Neuron (in vitro differentiated cells): Measurements from ENCODE around the gene HMG20B.

Experiments
- H2AFZ ChIP-seq: one replicate; pipeline ENCODE4 v1.6.1; 2013; ENCODE audit warnings: low read depth, mild to moderate bottlenecking, inconsistent platforms, low read length, moderate library complexity
- H3K27me3 ChIP-seq: one replicate; pipeline ENCODE4 v1.6.1; 2013; ENCODE audit warnings: low read length; ENCODE audit not compliant: insufficient read depth
- H3K36me3 ChIP-seq: one replicate; pipeline ENCODE4 v1.6.1; 2013; ENCODE audit warnings: low read length; ENCODE audit not compliant: insufficient read depth
- H3K4me1 ChIP-seq: one replicate; pipeline ENCODE4 v1.6.1; 2013; ENCODE audit warnings: low read length; ENCODE audit not compliant: insufficient read depth
- H3K4me3 ChIP-seq: 2 replicates; pipeline ENCODE4 v1.5.1; 2013; ENCODE audit warnings: mild to moderate bottlenecking, low read length, moderate library complexity
- H3K9me3 ChIP-seq: one replicate; pipeline ENCODE4 v1.6.1; 2013; ENCODE audit warnings: low read length

Gene HMG20B

GRCh38 chr19:3623716-3624115 is 51.0 kb downstream of the HMG20B start:
- Histone ChIP-seq H3K36me3 (peaks cover 13% of the 10 kb centered on the region), H2AFZ (no peak overlapping the region), H3K9me3 (no peaks in the 10 kb centered on the region), H3K27me3 (no peaks in the 10 kb centered on the region), H3K4me1 (peaks cover 13% of the 10 kb centered on the region), H3K4me3 (no peak overlapping the region)

DNA sequence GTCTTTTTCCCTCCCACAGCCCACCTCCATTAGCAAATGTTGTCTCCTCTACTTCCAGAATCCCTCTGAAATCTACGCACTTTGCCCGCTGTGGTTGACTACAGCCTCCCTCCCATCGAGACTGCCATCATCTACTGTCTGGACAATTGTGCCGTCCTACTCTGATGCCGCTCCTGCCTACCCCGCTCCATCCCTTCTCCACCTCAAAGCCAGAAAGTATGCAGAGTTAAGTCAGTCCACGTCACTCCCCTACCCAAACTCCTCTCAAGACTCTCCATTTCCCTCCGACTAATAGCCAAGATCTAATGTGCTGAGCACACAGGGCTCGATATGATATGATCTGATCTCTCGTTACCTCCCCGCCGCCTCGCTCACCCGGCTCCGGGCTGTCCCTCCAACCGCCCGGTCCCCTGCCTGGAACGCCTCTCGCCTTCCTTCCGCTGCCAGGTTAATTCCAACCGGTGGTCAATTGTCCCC is 53.3 kb downstream of the HMG20B start:
- no peaks in the 10 kb centered on the region for H3K27me3 ChIP-seq
- no peaks in the 10 kb centered on the region for H3K9me3 ChIP-seq
- H3K4me3 ChIP-seq = peak overlapping the region; percentile 89
- peaks cover 13% of the 10 kb centered on the region for H3K4me1 ChIP-seq
- peaks cover 8% of the 10 kb centered on the region for H3K36me3 ChIP-seq
- H2AFZ ChIP-seq = no peak overlapping the region

GRCh38 chr19:3626473-3627350 is 54.0 kb downstream of the HMG20B start, which contains the start of gene CACTIN:
Gene CACTIN, minus strand, starts transcription at chr19:3626790. Its CDS starts 28 bp downstream, at chr19:3626762.
- Histone ChIP-seq H2AFZ (no peak within 1 kb of the TSS), H3K4me3 (peak within 1 kb of the TSS; percentile 89), H3K27me3 (no peaks in the 10 kb centered on the region), H3K4me1 (peaks cover 13% of the 10 kb centered on the region), H3K9me3 (no peaks in the 10 kb centered on the region), H3K36me3 (peaks cover 11% of the 10 kb centered on the region)

GRCh38 chr19:3627351-3627723 is 54.6 kb downstream of the HMG20B start:
- H3K36me3 ChIP-seq = peaks cover 13% of the 10 kb centered on the region
- H3K9me3 ChIP-seq = no peaks in the 10 kb centered on the region
- H3K4me1 ChIP-seq = peaks cover 13% of the 10 kb centered on the region
- peak overlapping the region; percentile 22 for H3K4me3 ChIP-seq
- no peak overlapping the region for H2AFZ ChIP-seq
- no peaks in the 10 kb centered on the region for H3K27me3 ChIP-seq
